ENCODE data around the gene SOX15.

GRCh38 chr17:7631398-7632380 lies 41.8 kb upstream of the SOX15 start:
- TF ChIP-seq ZNF555 (tag by site-specific recombination; conservative IDR thresholded peaks at IDR 0.05) (no peak), ZNF335 (tag by site-specific recombination; conservative IDR thresholded peaks at IDR 0.05) (no peak), PBX3 (CRISPR knock-in tag; IDR thresholded peaks at IDR 0.05) (no peak), PATZ1 (tag by site-specific recombination; IDR thresholded peaks at IDR 0.05) (no peak)
